NCI-H1694 treated with DMSO at 0.1 percent for 48 hours (cell line): Measurements from ENCODE around the gene CDC45.

ENCODE experiments used
- DNase-seq: peaks from one replicate; lab custom pipeline; 2025; lab: John Stamatoyannopoulos, UW

CDC45 gene

GRCh38 chr22:19516378-19517170 lies 36.9 kb downstream of the CDC45 start:
- no peak for DNase-seq

GRCh38 chr22:19517171-19517500 lies 37.4 kb downstream of the CDC45 start:
- no peak for DNase-seq

- no peak for DNase-seq
Measured at GRCh38 chr22:19517919-19518611, 38.3 kb downstream of the CDC45 start.

DNA sequence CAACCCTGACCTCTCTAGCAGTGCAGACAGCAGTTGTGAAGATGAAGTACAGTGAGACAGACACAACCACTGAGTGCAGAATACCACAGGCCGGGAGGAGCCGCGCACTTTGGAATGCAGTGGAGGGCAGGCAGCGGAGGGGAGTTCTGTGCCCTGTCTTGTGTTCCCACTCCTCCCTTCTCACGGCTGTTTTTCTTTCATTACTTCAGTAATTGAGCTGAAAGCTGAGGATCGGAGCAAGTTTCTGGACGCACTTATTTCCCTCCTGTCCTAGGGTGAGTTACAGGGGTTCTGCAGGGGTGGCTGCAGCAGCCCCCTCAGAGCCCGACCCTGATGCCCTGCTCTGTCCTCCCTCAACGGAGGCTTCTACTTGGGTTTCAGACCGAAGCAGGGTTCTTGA lies 38.9 kb downstream of the CDC45 start:
- DNase-seq, result no peak

DNA sequence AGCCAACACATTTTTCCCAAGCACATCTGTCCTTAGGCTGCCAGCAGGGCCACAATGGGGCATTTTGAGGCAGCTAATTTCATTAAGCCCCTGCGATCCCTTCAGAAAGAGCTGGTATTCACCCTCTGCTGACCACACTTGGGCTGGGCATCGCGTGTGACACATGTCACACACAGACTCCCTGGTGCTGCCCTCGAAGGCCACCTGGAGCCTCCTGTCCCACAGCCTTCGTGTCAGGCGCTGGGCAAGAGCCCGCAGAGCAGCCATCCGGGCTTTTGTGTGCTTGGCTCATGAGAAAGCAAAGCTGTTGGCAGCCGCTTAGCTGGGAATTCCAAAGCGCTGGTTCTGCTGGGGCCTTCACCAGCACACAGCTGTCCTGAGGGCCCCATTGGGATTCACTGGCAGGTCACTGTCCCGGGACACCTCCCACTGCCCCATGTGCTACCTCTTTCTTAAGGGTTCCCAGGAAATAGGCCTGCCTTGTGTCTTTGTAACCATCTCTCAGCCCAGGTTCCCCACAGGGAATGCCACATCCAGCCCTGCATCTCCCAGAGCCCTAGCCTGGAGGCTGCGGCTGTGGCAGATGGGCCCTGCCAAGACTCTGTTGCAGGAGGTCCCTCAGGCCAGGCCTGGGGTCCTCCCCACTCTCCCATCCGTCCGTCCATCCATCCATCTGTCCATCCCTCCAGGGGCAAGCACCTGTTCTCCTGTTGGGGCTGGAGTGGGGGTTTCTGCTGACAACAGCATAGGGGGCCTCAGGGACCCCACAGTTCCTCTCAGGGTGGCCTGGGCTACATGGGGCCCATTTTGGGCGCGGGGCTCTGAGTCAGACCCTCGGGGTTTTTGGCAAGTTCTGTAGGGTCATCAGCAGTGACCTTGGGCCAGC lies 39.6 kb downstream of the CDC45 start:
- no peak for DNase-seq

DNA sequence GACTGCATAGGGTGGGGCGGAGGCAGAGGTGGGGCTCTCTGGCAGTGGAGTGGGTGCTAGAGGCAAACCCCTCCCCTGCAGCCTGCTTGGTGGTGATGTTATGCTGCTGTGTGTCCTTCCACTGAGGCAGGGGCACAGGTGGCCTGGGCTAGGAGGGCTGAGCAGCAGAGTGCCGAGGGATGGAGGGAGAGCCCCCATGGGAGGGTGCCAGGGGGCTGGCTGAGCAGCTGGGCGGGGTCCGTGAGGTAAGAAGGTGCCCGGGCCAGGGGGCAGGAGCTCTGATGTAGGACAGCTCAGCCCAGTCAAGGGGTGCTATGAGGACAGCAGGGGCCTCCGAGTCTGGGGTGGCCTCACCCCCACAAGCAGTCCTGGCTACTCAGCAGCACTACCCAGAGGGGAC lies 40.3 kb downstream of the CDC45 start:
- DNase-seq, result no peak

DNA sequence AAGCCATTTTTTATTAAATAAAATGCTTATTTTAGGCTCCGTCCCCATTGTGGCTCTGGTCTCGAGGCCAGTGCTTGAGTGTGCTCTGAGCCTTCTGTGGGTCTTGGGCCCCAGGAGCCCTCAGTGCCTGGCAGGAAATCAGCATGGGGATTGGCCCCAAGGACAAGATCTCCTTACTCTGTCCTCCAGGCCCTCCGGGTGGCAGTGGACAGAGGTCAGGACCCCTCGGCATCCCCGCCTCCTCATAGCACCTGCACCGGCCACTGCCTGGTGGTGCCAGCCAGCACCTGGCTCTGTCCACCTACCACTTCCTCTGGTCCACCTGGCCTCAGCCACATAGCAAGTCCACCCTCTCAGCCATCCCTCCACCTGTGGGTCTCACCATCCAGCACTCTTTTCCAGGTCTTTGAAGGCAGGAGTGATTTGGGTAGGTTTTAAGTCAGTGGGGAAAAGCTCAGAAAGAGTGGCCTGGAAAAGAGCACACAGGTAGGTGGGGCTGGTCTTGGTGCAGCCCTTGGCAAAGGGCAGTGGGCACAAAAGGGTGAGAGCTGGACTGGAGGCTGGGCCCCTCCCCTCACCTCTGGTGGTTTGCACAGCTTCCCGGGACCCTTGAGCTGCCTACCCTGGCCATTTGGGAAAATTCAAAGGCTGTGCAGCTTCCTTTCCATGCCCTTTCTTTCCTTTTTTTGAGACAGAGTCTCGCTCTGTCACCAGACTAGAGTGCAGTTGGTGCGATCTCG lies 41.0 kb downstream of the CDC45 start:
- DNase-seq, result no peak

GRCh38 chr22:19522190-19522880 lies 42.6 kb downstream of the CDC45 start:
- DNase-seq, result peak; percentile 83

DNA sequence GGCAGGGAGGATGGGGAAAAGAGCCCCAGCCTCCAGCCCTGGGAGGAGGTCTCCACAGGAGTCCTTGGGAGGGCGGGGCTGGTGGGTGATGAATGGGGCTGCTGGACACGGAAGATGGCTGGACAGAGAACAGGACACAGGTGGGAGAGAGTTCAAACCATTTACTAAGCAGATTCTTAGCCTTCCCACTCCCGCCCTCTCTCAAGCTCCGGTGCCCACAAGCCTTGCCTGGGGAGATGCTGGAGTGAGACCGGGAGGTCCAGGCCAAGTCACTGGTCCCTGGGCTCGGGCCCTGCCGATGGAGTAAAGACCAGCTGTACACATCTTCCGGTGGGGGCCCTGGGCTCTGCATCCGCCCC lies 43.1 kb downstream of the CDC45 start:
- DNase-seq, result no peak

GRCh38 chr22:19523240-19524169 lies 43.8 kb downstream of the CDC45 start:
- DNase-seq, result peak; percentile 4

GRCh38 chr22:19524170-19525115 lies 44.7 kb downstream of the CDC45 start, which contains the start of gene CLDN5:
CLDN5 (minus strand) TSS chr22:19524410; CDS start chr22:19524255, 155 bp downstream.
- no peak for DNase-seq

DNA sequence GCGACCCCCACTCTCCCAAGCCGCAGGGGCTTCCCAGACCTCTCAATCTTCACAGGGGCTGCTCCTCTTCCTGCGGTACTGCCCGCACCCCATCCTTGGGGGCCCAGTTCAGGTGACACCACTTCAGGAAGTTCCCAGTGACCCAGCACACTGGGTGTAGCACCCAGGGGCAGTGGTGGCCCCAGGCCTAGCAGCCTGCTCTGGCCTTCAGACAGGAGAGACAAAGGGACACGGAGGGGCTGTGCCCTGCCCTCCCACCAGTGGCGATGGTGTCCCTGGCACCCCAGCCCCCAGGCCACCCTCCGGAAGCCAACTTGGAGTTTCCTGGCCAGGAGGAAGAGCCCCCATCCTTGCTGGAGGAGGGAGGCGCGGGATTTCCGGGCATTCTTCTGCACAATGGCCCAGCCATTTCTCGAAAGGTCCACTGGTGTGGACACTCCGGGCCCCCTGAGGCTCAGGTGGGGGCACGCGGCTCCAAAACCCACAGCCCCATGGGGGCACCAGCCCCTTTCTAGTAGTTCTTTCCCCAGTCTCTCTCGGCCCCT lies 45.5 kb downstream of the CDC45 start:
- DNase-seq, result no peak

GRCh38 chr22:19525666-19526065 lies 45.9 kb downstream of the CDC45 start:
- no peak for DNase-seq

DNA sequence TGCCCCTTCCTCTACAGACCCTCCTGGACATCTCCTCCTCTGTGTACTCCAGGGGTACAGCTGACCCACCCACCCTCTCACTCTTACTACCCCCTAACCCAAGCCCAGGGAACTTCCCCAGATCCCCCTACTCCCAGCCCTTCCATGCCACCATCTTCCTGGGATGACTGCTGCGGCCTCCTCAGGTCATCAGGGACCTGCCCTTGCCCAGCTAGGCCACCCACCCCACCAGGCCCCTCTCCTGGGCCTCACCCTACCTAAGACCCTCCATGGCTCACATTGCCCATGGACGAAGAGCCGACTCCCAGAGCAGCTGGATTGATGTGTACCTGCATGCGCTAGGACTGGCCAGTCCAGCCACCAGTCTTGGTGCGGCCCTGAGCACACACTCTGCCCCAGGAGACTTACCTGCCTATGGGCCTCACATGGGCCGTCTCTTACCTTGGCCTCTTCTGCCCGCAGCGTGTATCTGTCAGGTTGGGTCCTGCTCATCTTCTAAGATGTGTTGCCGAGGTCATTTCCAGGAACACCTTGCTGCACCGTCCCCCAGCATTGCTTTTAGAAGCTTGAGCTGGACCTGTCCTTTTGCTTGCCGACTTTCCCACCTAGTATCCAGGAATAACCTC lies 46.5 kb downstream of the CDC45 start:
- no peak for DNase-seq

- no peak for DNase-seq
Measured at GRCh38 chr22:19526702-19527111, 47.0 kb downstream of the CDC45 start.

DNA sequence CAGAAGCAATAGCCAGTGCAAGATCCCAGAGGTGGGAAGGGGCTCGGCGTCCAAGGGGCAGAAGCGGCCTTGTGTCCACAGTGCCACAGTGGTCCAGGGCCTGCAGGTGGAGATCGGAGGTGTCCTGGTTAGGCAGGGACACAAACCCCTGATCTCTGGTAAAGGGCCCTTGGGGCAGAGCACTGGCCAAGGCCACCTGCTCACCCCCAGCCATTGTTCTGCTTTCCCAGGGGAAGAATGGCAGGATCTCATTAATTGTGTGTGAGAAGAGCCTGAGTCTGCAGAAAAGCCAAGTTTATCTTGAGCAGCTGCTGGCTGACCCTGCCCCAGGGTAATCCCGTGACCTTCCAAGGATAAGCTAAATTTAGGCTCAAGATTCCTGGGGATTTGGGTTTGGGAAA lies 47.6 kb downstream of the CDC45 start:
- no peak for DNase-seq

- no peak for DNase-seq
Measured at GRCh38 chr22:19527861-19528417, 48.2 kb downstream of the CDC45 start.

GRCh38 chr22:19529811-19530210 lies 50.1 kb downstream of the CDC45 start:
- DNase-seq, result no peak
